ENCODE measurements around the gene OTX1. TPM values are rescaled to one million over a fixed set of nuclear protein-coding genes. Genes with fewer than 3 reads are reported as not detected.

OTX1 gene
- total and polyA plus RNA-seq, 8 donors: 0.02 to 0.90 (median 0.23) TPM

DNA sequence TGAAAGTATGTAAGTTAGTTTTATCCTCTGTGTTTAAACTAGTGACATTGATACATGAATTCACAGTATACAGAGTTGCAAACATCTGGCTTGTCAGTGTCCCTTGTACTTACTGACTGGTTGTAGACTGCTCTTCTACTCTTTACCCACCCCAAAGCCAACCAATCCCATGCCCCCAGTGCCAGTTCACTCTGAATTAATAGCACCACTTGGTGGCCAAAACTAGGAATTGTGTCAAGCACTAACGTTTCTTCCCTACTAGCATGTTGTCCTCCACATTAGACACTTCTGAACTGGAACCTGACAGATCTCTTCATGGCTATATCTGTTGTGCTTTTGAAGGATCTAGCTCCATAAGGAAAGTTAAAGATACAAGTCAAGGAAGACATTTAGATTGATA is 27.2 kb upstream of the OTX1 start:
- intact Hi-C loops (cut with DNase I): no loop called here
- Histone ChIP-seq H3K4me3 (no peak overlapping the region), H3K36me3 (peaks cover 0 to 6% (median 0%) of the 10 kb centered on the region in 3 donors), H3K9me3 (no peaks in the 10 kb centered on the region), H3K4me1 (no peaks in the 10 kb centered on the region), H3K27me3 (no peaks in the 10 kb centered on the region), H3K27ac (no peak overlapping the region)
- TF ChIP-seq CTCF (IDR thresholded peaks at IDR 0.05): no peak
- FAIRE-seq (no peak), ATAC-seq (no peak), DNase-seq (no peak)
- 18 to 23% methylated on average over 1 of the region's 1 CpG for WGBS, 2 donors

GRCh38 chr2:63027220-63027619 is 23.4 kb upstream of the OTX1 start:
- Histone ChIP-seq H3K27ac (no peak overlapping the region), H3K27me3 (no peaks in the 10 kb centered on the region), H3K4me1 (no peaks in the 10 kb centered on the region), H3K36me3 (no peaks in the 10 kb centered on the region), H3K9me3 (no peaks in the 10 kb centered on the region), H3K4me3 (no peak overlapping the region)
- no peak for DNase-seq
- no peak for ATAC-seq
- no peak for TF ChIP-seq CTCF (IDR thresholded peaks at IDR 0.05)
- WGBS, 2 donors: 90 to 95% methylated on average over 2 of the region's 2 CpGs
- no peak for FAIRE-seq
- intact Hi-C loops (cut with DNase I): no loop called here

GRCh38 chr2:63029058-63029457 is 21.6 kb upstream of the OTX1 start:
- no peak for FAIRE-seq
- Histone ChIP-seq H3K4me3 (no peak overlapping the region), H3K27ac (no peak overlapping the region), H3K4me1 (no peaks in the 10 kb centered on the region), H3K36me3 (no peaks in the 10 kb centered on the region), H3K27me3 (no peaks in the 10 kb centered on the region), H3K9me3 (no peaks in the 10 kb centered on the region)
- 93 to 100% methylated on average over 1 of the region's 1 CpG for WGBS, 2 donors
- no peak for TF ChIP-seq CTCF (IDR thresholded peaks at IDR 0.05)
- no peak for DNase-seq
- intact Hi-C loops (cut with DNase I): no loop called here
- no peak for ATAC-seq

GRCh38 chr2:63034526-63034925 is 16.1 kb upstream of the OTX1 start:
- Histone ChIP-seq H3K9me3 (no peaks in the 10 kb centered on the region), H3K27me3 (no peaks in the 10 kb centered on the region), H3K27ac (no peak overlapping the region), H3K4me3 (no peak overlapping the region), H3K36me3 (no peaks in the 10 kb centered on the region), H3K4me1 (no peaks in the 10 kb centered on the region)
- TF ChIP-seq CTCF (IDR thresholded peaks at IDR 0.05): no peak
- intact Hi-C loops (cut with DNase I): no loop called here
- 96 to 97% methylated on average over 4 of the region's 4 CpGs for WGBS, 2 donors
- FAIRE-seq: no peak
- DNase-seq: no peak
- ATAC-seq: no peak

GRCh38 chr2:63035169-63035568 is 15.5 kb upstream of the OTX1 start:
- ATAC-seq (no peak), DNase-seq (no peak), FAIRE-seq (no peak)
- H3K36me3 ChIP-seq: no peaks in the 10 kb centered on the region
- no peak overlapping the region for H3K4me3 ChIP-seq
- no peaks in the 10 kb centered on the region for H3K4me1 ChIP-seq
- intact Hi-C loops (cut with DNase I): no loop called here
- no peaks in the 10 kb centered on the region for H3K27me3 ChIP-seq
- no peak overlapping the region for H3K27ac ChIP-seq
- no peaks in the 10 kb centered on the region for H3K9me3 ChIP-seq
- whole genome bisulfite sequencing, 2 donors: 94 to 98% methylated on average over 2 of the region's 2 CpGs
- TF ChIP-seq CTCF (IDR thresholded peaks at IDR 0.05): no peak

Measured in pancreas (tissue), 10 donors.